ENCODE results near the gene VSX2. TPM values are rescaled to one million over a fixed set of nuclear protein-coding genes. Genes with fewer than 3 reads are reported as not detected.
A peak's percentile ranks its signal among the peaks of the same experiment; 100 is the strongest.

Gene VSX2
- total RNA-seq, 1 donor from 2014 or later = not detected

GRCh38 chr14:74258764-74259035 lies 19.5 kb downstream of the VSX2 start:
- no peak for DNase-seq (ENCODE audit: low read depth)

GRCh38 chr14:74259513-74259912 lies 20.3 kb downstream of the VSX2 start:
- DNase-seq (ENCODE audit: low read depth) = no peak

GRCh38 chr14:74260525-74261233 lies 21.4 kb downstream of the VSX2 start:
- no peak for DNase-seq (ENCODE audit: low read depth)

GRCh38 chr14:74261288-74261687 lies 22.0 kb downstream of the VSX2 start:
- no peak for DNase-seq (ENCODE audit: low read depth)

- DNase-seq (ENCODE audit: low read depth) = no peak
Observed at GRCh38 chr14:74262076-74262475, 22.8 kb downstream of the VSX2 start.

GRCh38 chr14:74263181-74263580 lies 23.9 kb downstream of the VSX2 start:
- no peak for DNase-seq (ENCODE audit: low read depth)

- no peak for DNase-seq (ENCODE audit: low read depth)
Observed at GRCh38 chr14:74263921-74264320, 24.7 kb downstream of the VSX2 start.

- DNase-seq (ENCODE audit: low read depth) = no peak
Observed at GRCh38 chr14:74265301-74265965, 26.2 kb downstream of the VSX2 start.

- no peak for DNase-seq (ENCODE audit: low read depth)
Observed at GRCh38 chr14:74267588-74267987, 28.3 kb downstream of the VSX2 start.

- DNase-seq (ENCODE audit: low read depth) = peak; percentile 72
Observed at GRCh38 chr14:74270382-74271177, 31.3 kb downstream of the VSX2 start.

GRCh38 chr14:74271365-74271764 lies 32.1 kb downstream of the VSX2 start:
- no peak for DNase-seq (ENCODE audit: low read depth)

- peak; percentile 85 for DNase-seq (ENCODE audit: low read depth)
Observed at GRCh38 chr14:74275241-74275841, 36.1 kb downstream of the VSX2 start.

- DNase-seq (ENCODE audit: low read depth) = no peak
Observed at GRCh38 chr14:74278080-74278479, 38.8 kb downstream of the VSX2 start.

GRCh38 chr14:74281069-74281468 lies 41.8 kb downstream of the VSX2 start:
- DNase-seq (ENCODE audit: low read depth) = no peak

- no peak for DNase-seq (ENCODE audit: low read depth)
Observed at GRCh38 chr14:74286736-74287135, 47.5 kb downstream of the VSX2 start.

GRCh38 chr14:74289801-74290200 lies 50.6 kb downstream of the VSX2 start:
- DNase-seq (ENCODE audit: low read depth) = no peak

- DNase-seq (ENCODE audit: low read depth) = peak; percentile 9
Observed at GRCh38 chr14:74290415-74290814, 51.2 kb downstream of the VSX2 start.

- no peak for DNase-seq (ENCODE audit: low read depth)
Observed at GRCh38 chr14:74292061-74292460, 52.8 kb downstream of the VSX2 start.

- no peak for DNase-seq (ENCODE audit: low read depth)
Observed at GRCh38 chr14:74293606-74294005, 54.4 kb downstream of the VSX2 start.

- no peak for DNase-seq (ENCODE audit: low read depth)
Observed at GRCh38 chr14:74296037-74296467, 56.8 kb downstream of the VSX2 start.

- no peak for DNase-seq (ENCODE audit: low read depth)
Observed at GRCh38 chr14:74297986-74298385, 58.7 kb downstream of the VSX2 start.

GRCh38 chr14:74299061-74299545 lies 59.9 kb downstream of the VSX2 start:
- DNase-seq (ENCODE audit: low read depth) = peak; percentile 44
